ELR (cell line): ENCODE data around the gene TFE3.
"Not testable (repeated sequence)": the region's sequence is repeated elsewhere in the genome, so short reads cannot be mapped to it uniquely, and the experiment has no call there.

Source experiments
- DNase-seq: peaks from one replicate; pipeline ENCODE4 v3.0.0-alpha.2; 2015; ENCODE audit warnings: low read depth

Gene TFE3

GRCh38 chrX:49001521-49002090 lies 41.6 kb downstream of the TFE3 start:
- peak; percentile 76 for DNase-seq

DNA sequence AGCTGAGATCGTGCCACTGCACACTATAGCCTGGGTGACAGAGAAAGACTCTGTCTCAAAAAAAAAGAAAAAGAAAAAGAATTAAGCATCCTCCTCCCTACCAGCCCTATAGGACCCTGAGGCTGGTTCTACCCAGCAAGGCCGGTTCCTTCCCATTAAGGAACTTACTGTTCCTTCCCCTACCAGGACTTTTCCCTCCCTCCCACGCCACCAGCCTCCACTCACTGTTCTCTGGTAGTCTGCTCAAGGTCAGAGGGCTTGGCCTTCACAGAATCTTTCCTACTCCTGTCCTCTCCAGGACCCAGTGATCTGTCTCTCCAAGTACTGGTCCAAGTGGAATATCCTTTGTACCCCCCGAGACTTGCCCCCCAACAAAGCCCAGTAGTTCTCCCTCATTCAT lies 42.5 kb downstream of the TFE3 start:
- DNase-seq: no peak

DNA sequence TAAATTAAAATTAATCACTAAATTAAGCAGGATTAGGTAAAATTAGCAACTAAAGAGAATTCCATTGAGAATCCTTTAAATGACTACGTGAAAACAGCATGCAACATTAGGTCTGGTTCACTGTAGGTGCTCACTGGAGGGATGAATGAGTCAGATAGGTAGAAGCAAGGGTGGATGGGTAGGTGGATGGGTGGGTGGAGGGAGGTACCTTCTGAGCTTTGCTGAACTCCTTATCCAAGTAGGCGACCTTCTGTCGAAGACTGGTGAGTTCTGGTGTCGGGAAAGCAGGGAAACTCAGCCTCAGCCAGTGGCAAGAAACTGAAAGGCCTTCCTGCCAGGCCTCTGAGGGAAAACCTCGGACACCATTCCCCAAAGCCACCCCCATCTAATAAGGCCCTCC lies 44.1 kb downstream of the TFE3 start:
- DNase-seq: no peak

DNA sequence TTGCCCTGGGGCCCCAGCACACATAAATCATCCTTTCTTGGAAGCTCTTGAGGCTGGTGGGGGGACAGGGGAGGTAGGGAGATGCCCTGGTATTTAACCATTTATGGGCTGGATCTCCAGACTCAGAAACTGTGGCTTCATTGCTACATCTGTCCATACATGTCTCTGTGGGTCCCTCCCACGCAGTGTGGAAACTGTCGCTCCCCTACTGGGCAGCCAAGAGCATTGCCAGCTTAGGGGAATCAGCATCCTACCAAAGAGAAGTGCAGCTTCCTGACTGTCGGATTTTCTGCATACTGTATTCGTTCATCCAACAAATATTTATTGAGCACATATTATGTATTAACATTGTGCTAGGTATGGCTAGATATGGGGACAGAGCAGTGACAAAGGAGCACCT lies 44.8 kb downstream of the TFE3 start:
- peak; percentile 2 for DNase-seq

GRCh38 chrX:48997865-48998264 lies 45.3 kb downstream of the TFE3 start:
- DNase-seq: no peak

DNA sequence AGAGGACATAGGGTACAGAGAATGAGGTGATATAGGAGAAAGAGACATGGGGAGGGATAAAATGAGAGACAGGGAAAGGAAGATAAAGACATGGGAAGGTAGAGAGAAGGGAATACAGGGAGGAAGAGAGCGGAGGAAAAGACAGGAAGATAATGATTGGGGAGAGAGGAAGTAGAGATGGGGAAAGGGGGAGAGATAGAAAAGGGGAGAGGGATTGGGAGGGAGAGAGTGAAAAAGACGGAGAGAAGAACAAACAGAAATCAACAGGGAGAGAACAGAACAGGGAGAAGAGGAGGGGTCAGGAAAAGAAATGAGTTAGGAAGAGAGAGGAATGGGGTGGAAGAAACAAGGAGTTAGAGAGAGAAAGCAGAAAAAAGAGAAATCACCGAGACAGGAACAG lies 45.7 kb downstream of the TFE3 start:
- DNase-seq: no peak

GRCh38 chrX:48996969-48997368 lies 46.2 kb downstream of the TFE3 start:
- DNase-seq: no peak

GRCh38 chrX:48992341-48992740 lies 50.8 kb downstream of the TFE3 start:
- no peak for DNase-seq

DNA sequence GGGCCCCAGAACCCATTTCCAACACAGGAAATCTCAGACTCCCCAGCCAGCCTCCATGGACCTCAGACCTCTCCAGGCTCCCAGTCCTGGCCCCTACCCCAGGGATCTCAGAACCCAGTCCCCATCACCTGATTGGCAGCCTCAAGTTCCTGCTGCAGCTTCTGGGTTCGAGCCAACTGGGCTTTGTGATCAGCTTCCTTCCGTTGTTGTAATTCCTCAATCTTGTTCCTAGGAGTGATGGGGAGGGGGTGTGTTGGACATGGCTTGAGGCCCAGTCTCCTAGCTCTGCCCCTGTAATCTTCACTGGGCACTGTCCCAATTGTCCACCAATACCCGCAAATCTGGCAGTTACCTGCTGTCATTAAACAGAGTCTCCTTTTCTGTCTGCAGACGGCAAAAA lies 53.7 kb downstream of the TFE3 start:
- no peak for DNase-seq

DNA sequence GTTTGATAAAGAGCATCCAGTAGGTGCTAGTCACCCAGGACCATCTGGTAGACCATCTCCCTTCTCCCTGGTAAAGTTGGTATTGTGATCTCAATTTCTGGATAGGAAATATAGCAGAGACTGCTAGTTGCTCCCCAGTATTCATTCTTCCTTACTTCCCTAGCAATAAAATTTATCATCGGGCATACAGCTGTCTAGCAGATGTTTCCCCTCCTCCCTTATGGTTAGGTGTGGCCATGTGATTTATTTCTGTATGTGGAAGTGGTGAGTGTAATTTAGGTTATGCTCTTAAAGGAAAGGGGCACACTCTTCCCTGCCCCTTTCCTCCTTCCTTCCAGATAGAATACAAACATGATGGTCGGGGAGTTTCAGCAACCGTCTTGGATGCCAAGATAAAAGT lies 59.3 kb downstream of the TFE3 start:
- no peak for DNase-seq

GRCh38 chrX:48983081-48983480 lies 60.1 kb downstream of the TFE3 start:
- DNase-seq: no peak

DNA sequence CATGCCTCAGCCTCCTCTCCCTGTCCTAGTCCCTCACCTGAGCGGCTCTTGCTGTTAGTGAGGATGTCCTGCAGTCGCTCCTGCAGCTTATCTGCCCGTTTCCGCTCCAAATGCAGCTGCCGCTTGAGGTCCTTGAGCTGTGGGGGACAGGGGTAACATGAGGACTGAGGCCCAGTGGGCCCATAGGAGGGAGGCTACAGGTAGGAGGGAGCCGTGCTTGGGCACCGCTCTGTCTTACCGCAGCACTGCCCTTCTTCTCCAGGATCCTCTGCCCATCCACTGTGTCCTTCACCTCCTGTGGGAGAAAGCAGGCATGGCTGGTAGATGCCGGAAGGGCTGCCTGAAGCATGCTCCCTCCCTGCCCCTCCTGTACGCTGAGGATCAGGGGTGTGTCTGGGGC lies 62.0 kb downstream of the TFE3 start:
- DNase-seq: no peak

- DNase-seq: not testable (repeated sequence)
Measured at GRCh38 chrX:48980341-48980740, 62.8 kb downstream of the TFE3 start.
